IPS-20b (cell line): ENCODE measurements around the gene AKT2.

ENCODE experiments used
- H3K27ac ChIP-seq: one replicate; pipeline ENCODE4 v1.5.1; 2013; ENCODE audit warnings: low read length
- H3K27me3 ChIP-seq: 2 replicates; pipeline ENCODE4 v1.6.1; 2013; ENCODE audit warnings: mild to moderate bottlenecking, low read length, inconsistent platforms; ENCODE audit not compliant: insufficient read depth
- H3K36me3 ChIP-seq: 2 replicates; pipeline ENCODE4 v1.6.1; 2013; ENCODE audit warnings: low read depth, mild to moderate bottlenecking, inconsistent platforms, low read length, moderate library complexity; ENCODE audit not compliant: insufficient read depth
- H3K4me1 ChIP-seq: 2 replicates; pipeline ENCODE4 v1.6.1; 2013; ENCODE audit warnings: mild to moderate bottlenecking, control low read depth, inconsistent platforms, low read length, moderate library complexity; ENCODE audit not compliant: insufficient read depth
- H3K4me3 ChIP-seq: 2 replicates; pipeline ENCODE4 v1.5.1; 2013; ENCODE audit warnings: mild to moderate bottlenecking, low read length, inconsistent platforms
- H3K9ac ChIP-seq: 2 replicates; pipeline ENCODE4 v1.6.1; 2013; ENCODE audit warnings: low read depth, mild to moderate bottlenecking, inconsistent platforms, low read length, moderate library complexity
- H3K9me3 ChIP-seq: 2 replicates; pipeline ENCODE4 v1.6.1; 2013; ENCODE audit warnings: mild to moderate bottlenecking, low read depth, low read length, inconsistent platforms; ENCODE audit not compliant: insufficient read depth

The AKT2 gene

GRCh38 chr19:40256512-40256911, 28.6 kb downstream of the AKT2 start:
- Histone ChIP-seq H3K4me1 (peaks cover 12% of the 10 kb centered on the region), H3K9me3 (no peaks in the 10 kb centered on the region), H3K27ac (no peak overlapping the region), H3K4me3 (no peak overlapping the region), H3K36me3 (peaks cover 40% of the 10 kb centered on the region), H3K27me3 (no peaks in the 10 kb centered on the region), H3K9ac (no peak overlapping the region)

GRCh38 chr19:40255619-40256166, 29.5 kb downstream of the AKT2 start:
- no peak overlapping the region for H3K9ac ChIP-seq
- no peaks in the 10 kb centered on the region for H3K9me3 ChIP-seq
- no peak overlapping the region for H3K27ac ChIP-seq
- peaks cover 44% of the 10 kb centered on the region for H3K36me3 ChIP-seq
- no peak overlapping the region for H3K4me3 ChIP-seq
- H3K27me3 ChIP-seq, result no peaks in the 10 kb centered on the region
- H3K4me1 ChIP-seq, result peaks cover 12% of the 10 kb centered on the region

- peaks cover 50% of the 10 kb centered on the region for H3K36me3 ChIP-seq
- no peaks in the 10 kb centered on the region for H3K9me3 ChIP-seq
- no peak overlapping the region for H3K9ac ChIP-seq
- H3K27ac ChIP-seq, result no peak overlapping the region
- H3K4me1 ChIP-seq, result peaks cover 12% of the 10 kb centered on the region
- H3K27me3 ChIP-seq, result no peaks in the 10 kb centered on the region
- H3K4me3 ChIP-seq, result no peak overlapping the region
Observed at GRCh38 chr19:40254714-40255418, 30.3 kb downstream of the AKT2 start.

- Histone ChIP-seq H3K4me1 (peaks cover 12% of the 10 kb centered on the region), H3K27me3 (no peaks in the 10 kb centered on the region), H3K9ac (no peak overlapping the region), H3K27ac (no peak overlapping the region), H3K9me3 (no peaks in the 10 kb centered on the region), H3K36me3 (peaks cover 52% of the 10 kb centered on the region), H3K4me3 (no peak overlapping the region)
Observed at GRCh38 chr19:40253611-40254092, 31.5 kb downstream of the AKT2 start.

DNA sequence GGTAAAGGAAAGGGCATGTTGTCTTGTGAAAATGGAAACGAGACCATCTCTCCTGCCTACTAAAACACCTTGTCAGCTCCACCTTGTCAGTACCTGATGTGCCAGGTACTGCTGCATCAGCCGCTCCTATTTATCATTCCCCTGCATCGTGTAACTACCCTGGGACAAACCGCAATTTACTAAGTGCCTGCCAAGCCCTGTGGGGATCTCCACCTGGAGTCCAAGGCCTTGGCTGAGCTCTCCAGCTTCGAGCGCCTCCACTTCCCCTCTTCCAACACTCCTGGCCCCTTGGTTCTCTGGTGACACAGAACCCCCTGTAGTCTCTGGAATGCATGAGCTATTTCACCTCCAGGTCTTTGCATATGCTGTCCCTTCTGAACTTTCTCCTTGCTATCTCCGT, 32.8 kb downstream of the AKT2 start:
- Histone ChIP-seq H3K36me3 (peaks cover 52% of the 10 kb centered on the region), H3K4me3 (no peak overlapping the region), H3K27ac (no peak overlapping the region), H3K4me1 (peaks cover 12% of the 10 kb centered on the region), H3K9me3 (no peaks in the 10 kb centered on the region), H3K9ac (no peak overlapping the region), H3K27me3 (no peaks in the 10 kb centered on the region)

- peaks cover 12% of the 10 kb centered on the region for H3K4me1 ChIP-seq
- H3K4me3 ChIP-seq, result no peak overlapping the region
- no peaks in the 10 kb centered on the region for H3K27me3 ChIP-seq
- H3K9ac ChIP-seq, result no peak overlapping the region
- H3K27ac ChIP-seq, result no peak overlapping the region
- no peaks in the 10 kb centered on the region for H3K9me3 ChIP-seq
- peaks cover 52% of the 10 kb centered on the region for H3K36me3 ChIP-seq
Observed at GRCh38 chr19:40251991-40252390, 33.2 kb downstream of the AKT2 start.

DNA sequence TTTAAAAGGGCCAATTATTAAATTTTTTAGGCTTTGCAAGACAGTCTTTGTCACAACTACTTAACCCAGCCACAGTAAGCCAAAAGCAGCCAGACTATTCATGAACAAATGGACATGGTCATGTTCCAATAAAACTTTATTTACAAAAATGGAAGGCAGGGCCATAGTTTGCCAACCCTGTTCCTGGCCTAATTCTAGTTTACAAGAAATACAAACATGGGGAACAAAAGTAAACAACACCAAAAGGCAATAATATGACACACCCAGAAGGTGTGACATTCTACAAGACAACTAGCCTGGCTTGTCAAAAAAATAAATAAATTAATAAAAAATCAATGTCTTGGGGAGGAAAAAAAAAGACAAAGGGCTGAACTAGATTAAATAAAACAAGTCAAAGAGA, 33.9 kb downstream of the AKT2 start:
- Histone ChIP-seq H3K27ac (no peak overlapping the region), H3K4me1 (peaks cover 12% of the 10 kb centered on the region), H3K27me3 (no peaks in the 10 kb centered on the region), H3K36me3 (peaks cover 45% of the 10 kb centered on the region), H3K9me3 (no peaks in the 10 kb centered on the region), H3K9ac (no peak overlapping the region), H3K4me3 (no peak overlapping the region)

GRCh38 chr19:40249781-40250180, 35.4 kb downstream of the AKT2 start:
- H3K9ac ChIP-seq, result no peak overlapping the region

DNA sequence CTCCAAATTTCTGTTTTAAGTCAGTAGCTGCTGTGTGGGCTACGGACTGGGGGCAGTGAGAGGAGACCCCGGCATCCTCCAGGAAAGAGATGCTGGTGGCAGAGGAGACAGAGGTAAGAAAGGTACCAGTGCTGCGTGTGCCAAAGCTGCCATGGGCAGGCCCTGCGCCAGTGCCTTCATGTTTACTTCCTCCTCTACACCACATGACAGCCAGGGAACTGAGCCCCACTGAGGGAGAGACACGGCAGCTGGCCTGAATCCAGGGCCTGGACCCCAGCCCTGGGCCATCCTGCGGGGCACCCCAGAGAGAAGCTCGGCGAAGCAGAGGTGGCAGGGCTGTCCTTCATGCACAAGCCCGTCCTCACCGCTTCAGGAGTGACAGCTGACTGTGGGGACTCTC, 35.9 kb downstream of the AKT2 start:
- Histone ChIP-seq H3K9me3 (no peaks in the 10 kb centered on the region), H3K27me3 (no peaks in the 10 kb centered on the region), H3K9ac (no peak overlapping the region), H3K27ac (no peak overlapping the region), H3K4me1 (peaks cover 12% of the 10 kb centered on the region), H3K36me3 (peaks cover 27% of the 10 kb centered on the region), H3K4me3 (no peak overlapping the region)

More at GRCh38 chr19:40249781-40250180, 35.4 kb downstream of the AKT2 start:
- peaks cover 12% of the 10 kb centered on the region for H3K4me1 ChIP-seq
- H3K27me3 ChIP-seq, result no peaks in the 10 kb centered on the region
- peaks cover 30% of the 10 kb centered on the region for H3K36me3 ChIP-seq
- no peak overlapping the region for H3K4me3 ChIP-seq
- H3K27ac ChIP-seq, result no peak overlapping the region
- H3K9me3 ChIP-seq, result no peaks in the 10 kb centered on the region

DNA sequence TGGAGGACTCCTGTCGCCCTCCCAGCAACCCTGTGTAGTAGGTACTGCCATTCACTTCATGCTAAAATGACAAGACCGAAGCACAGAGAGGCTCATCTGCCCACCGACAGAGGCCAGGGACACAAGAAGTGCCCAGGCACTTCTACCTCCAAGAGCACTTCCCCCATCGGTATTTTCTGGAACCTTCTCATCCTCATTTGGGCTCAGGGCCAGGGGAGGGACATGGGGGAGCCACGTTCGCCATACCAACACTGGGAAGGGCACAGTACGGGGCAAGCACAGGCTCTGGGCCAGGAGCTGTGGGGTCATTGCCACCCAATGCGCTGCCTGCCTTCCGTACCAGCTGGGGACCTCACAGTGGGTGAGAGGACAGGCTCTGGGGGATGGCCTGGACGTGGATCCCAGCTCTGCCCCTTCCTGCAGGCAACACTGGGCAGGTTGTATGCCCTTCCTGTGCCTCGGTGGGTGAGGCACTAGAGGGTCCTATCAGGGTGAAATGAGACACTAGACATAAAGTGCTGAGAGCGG, 37.3 kb downstream of the AKT2 start:
- H3K36me3 ChIP-seq, result peaks cover 20% of the 10 kb centered on the region
- H3K27me3 ChIP-seq, result no peaks in the 10 kb centered on the region
- no peak overlapping the region for H3K4me3 ChIP-seq
- no peak overlapping the region for H3K27ac ChIP-seq
- no peak overlapping the region for H3K9ac ChIP-seq
- H3K9me3 ChIP-seq, result no peaks in the 10 kb centered on the region
- peaks cover 6% of the 10 kb centered on the region for H3K4me1 ChIP-seq

GRCh38 chr19:40247178-40247577, 38.0 kb downstream of the AKT2 start:
- no peak overlapping the region for H3K27ac ChIP-seq
- peak overlapping the region; percentile 32; the same call in 1 of the 2 replicates for H3K9ac ChIP-seq
- H3K4me1 ChIP-seq, result 0 out of 2 replicates have a peak, but pooled peaks cover under 1% of the 10 kb centered on the region
- H3K36me3 ChIP-seq, result peaks cover 20% of the 10 kb centered on the region
- H3K4me3 ChIP-seq, result no peak overlapping the region
- H3K9me3 ChIP-seq, result no peaks in the 10 kb centered on the region
- no peaks in the 10 kb centered on the region for H3K27me3 ChIP-seq
